SK-N-SH (cell line): Measurements from ENCODE around the gene XRN1. TPM values are rescaled to one million over a fixed set of nuclear protein-coding genes. Genes with fewer than 3 reads are reported as not detected.
"Not testable (repeated sequence)": the region's sequence is repeated elsewhere in the genome, so short reads cannot be mapped to it uniquely, and the experiment has no call there.

Source experiments
- CTCF ChIA-PET: fragments of 300-600, 350-600 bp; formaldehyde crosslinking; extraction: SDS; loops from one replicate; lab custom pipeline; 2021; lab: Yijun Ruan, JAX
- POLR2A ChIA-PET: fragments of 350-600 bp; sonication (Branson Sonifier 250); formaldehyde crosslinking; extraction: SDS; loops from one replicate; lab custom pipeline; 2020; ENCODE audit warnings: antibody characterized with exemption, inconsistent platforms; lab: Yijun Ruan, JAX
- DNase-seq: peaks from one replicate; pipeline ENCODE4 v3.0.0; 2012
- H2AFZ ChIP-seq: fragments of 200-600 bp; sonication (generic); 2 replicates; pipeline ENCODE4 v1.8.1; 2016; ENCODE audit warnings: antibody characterized with exemption, mild to moderate bottlenecking, low read depth
- H3F3A ChIP-seq: fragments of 200-600 bp; sonication (generic); replicated peaks from 2 replicates; pipeline ENCODE3; 2016; ENCODE audit warnings: antibody characterized with exemption, mild to moderate bottlenecking; ENCODE audit not compliant: insufficient read depth
- H3K27ac ChIP-seq, 2 experiments: fragments of 200-500 bp in 1 of 2; fragments of 200-600 bp in 1 of 2; sonication (Bioruptor generic) in 1 of 2; sonication (generic), shearing (Covaris generic) in 1 of 2; 2 replicates each; pipeline versions ENCODE4 v1.5.1 to v1.6.1; 2014 to 2016; ENCODE audit warnings: low read depth in 2 of 2, inconsistent platforms in 1 of 2, low read length in 1 of 2, mild to moderate bottlenecking in 1 of 2, mixed read lengths in 1 of 2
- H3K27me3 ChIP-seq: fragments of 200-600 bp; sonication (generic), shearing (Covaris generic); 2 replicates; pipeline ENCODE4 v1.6.1; 2016; ENCODE audit warnings: mixed run types; ENCODE audit not compliant: insufficient read depth
- H3K36me3 ChIP-seq, 2 experiments: fragments of 200-500 bp in 1 of 2; fragments of 200-600 bp in 1 of 2; sonication (Bioruptor generic) in 1 of 2; sonication (generic) in 1 of 2; replicated peaks in 1 of 2; 2 replicates each; pipeline versions ENCODE3 to v1.5.1; 2014 to 2016; ENCODE audit warnings: low read length in 1 of 2, mild to moderate bottlenecking in 1 of 2; ENCODE audit not compliant: insufficient read depth in 2 of 2, control insufficient read depth in 1 of 2
- H3K4me1 ChIP-seq, 2 experiments: fragments of 200-500 bp in 1 of 2; fragments of 200-600 bp in 1 of 2; sonication (Bioruptor generic) in 1 of 2; sonication (generic), shearing (Covaris generic) in 1 of 2; 2 replicates each; pipeline versions ENCODE4 v1.5.1 to v1.6.1; 2014 to 2016; ENCODE audit warnings: low read depth in 1 of 2, low read length in 1 of 2, mixed run types in 1 of 2; ENCODE audit not compliant: insufficient read depth in 2 of 2, control insufficient read depth in 1 of 2
- H3K4me2 ChIP-seq: fragments of 200-600 bp; sonication (generic), shearing (Covaris generic); 2 replicates; pipeline ENCODE4 v1.6.1; 2017; ENCODE audit warnings: mixed run types
- H3K4me3 ChIP-seq, 2 experiments: fragments of 200-500 bp in 1 of 2; fragments of 200-600 bp in 1 of 2; sonication (Bioruptor generic) in 1 of 2; sonication (generic), shearing (Covaris generic) in 1 of 2; 2 replicates each; pipeline versions ENCODE4 v1.5.1 to v1.8.1; 2014 to 2016; ENCODE audit warnings: low read depth in 2 of 2, inconsistent platforms in 1 of 2, low read length in 1 of 2, mild to moderate bottlenecking in 1 of 2, mixed read lengths in 1 of 2, moderate library complexity in 1 of 2
- H3K79me2 ChIP-seq: fragments of 200-600 bp; sonication (generic); 2 replicates; pipeline ENCODE4 v1.8.1; 2017; ENCODE audit warnings: mild to moderate bottlenecking; ENCODE audit not compliant: insufficient read depth
- H3K9ac ChIP-seq: fragments of 200-600 bp; sonication (generic); 2 replicates; pipeline ENCODE4 v1.6.1; 2017; ENCODE audit warnings: mixed run types
- H3K9me2 ChIP-seq: fragments of 200-600 bp; sonication (generic); 2 replicates; pipeline ENCODE4 v1.6.1; 2017; ENCODE audit warnings: mixed run types
- H3K9me3 ChIP-seq: fragments of 200-600 bp; sonication (generic); 2 replicates; pipeline ENCODE4 v1.6.1; 2017; ENCODE audit warnings: mixed run types, mild to moderate bottlenecking, moderate library complexity
- H4K20me1 ChIP-seq: fragments of 200-600 bp; sonication (generic); 2 replicates; pipeline ENCODE4 v1.6.1; 2017; ENCODE audit warnings: mild to moderate bottlenecking, mixed run types; ENCODE audit not compliant: insufficient read depth
- EP300 ChIP-seq, 2 experiments: IDR thresholded peaks; 2 replicates each; pipeline versions ENCODE4 v1.4.0 to v1.6.1; 2012; ENCODE audit warnings: borderline replicate concordance in 1 of 2, low read depth in 1 of 2, low read length in 1 of 2
- EZH2phosphoT487 ChIP-seq: fragments of 200-600 bp; sonication (generic); IDR thresholded peaks from 2 replicates; pipeline ENCODE4 v1.6.1; 2017; ENCODE audit warnings: low read depth, mixed run types, mild to moderate bottlenecking, antibody characterized with exemption, moderate library complexity, borderline replicate concordance
- FOXJ3 ChIP-seq: sonication (generic); formaldehyde crosslinking; IDR thresholded peaks from 2 replicates; pipeline ENCODE4 v1.5.1; 2020; ENCODE audit warnings: mild to moderate bottlenecking, missing genetic modification reagents
- FOXM1 ChIP-seq: IDR thresholded peaks from 2 replicates; pipeline ENCODE4 v1.4.0; 2012; ENCODE audit warnings: low read depth, mild to moderate bottlenecking
- MAX ChIP-seq: IDR thresholded peaks from 2 replicates; pipeline ENCODE4 v1.4.0; 2012; ENCODE audit warnings: low read depth
- MXI1 ChIP-seq: IDR thresholded peaks from 2 replicates; pipeline ENCODE4 v1.6.1; 2012; ENCODE audit warnings: mild to moderate bottlenecking, low read depth, low read length, improper control_type of control experiment
- NRF1 ChIP-seq: IDR thresholded peaks from 2 replicates; pipeline ENCODE4 v1.6.1; 2012; ENCODE audit warnings: low read depth, mild to moderate bottlenecking, low read length
- POLR2AphosphoS5 ChIP-seq: IDR thresholded peaks from 2 replicates; pipeline ENCODE4 v1.6.1; 2012; ENCODE audit warnings: low read depth, low read length
- RCOR1 ChIP-seq: fragments of 150-350 bp; IDR thresholded peaks from 2 replicates; pipeline ENCODE4 v1.6.1; 2017; ENCODE audit warnings: antibody characterized with exemption, low read length
- RFX5 ChIP-seq: IDR thresholded peaks from 2 replicates; pipeline ENCODE4 v1.6.1; 2012; ENCODE audit warnings: mild to moderate bottlenecking, improper control_type of control experiment, low read length
- RXRA ChIP-seq: IDR thresholded peaks from 2 replicates; pipeline ENCODE4 v1.4.0; 2012; ENCODE audit warnings: low read depth, mild to moderate bottlenecking, borderline replicate concordance
- SMC3 ChIP-seq: IDR thresholded peaks from 2 replicates; pipeline ENCODE4 v1.6.1; 2012; ENCODE audit warnings: low read depth, low read length, improper control_type of control experiment
- USF1 ChIP-seq: IDR thresholded peaks from 2 replicates; pipeline ENCODE4 v1.4.0; 2012; ENCODE audit warnings: low read depth, borderline replicate concordance
- ZBTB33 ChIP-seq: IDR thresholded peaks from 2 replicates; pipeline ENCODE4 v1.4.0; 2012; ENCODE audit warnings: low read depth, borderline replicate concordance
- WGBS: methylation state at CpG from one replicate; pipeline ENCODE4 v1.1.6; 2017; ENCODE audit warnings: low lambda C conversion rate; 5-methylcytosine and 5-hydroxymethylcytosine counted together
- polyA plus RNA-seq, 3 experiments: library from polyadenylated mRNA; depleted of rRNA; stranded (reverse); fragments of >200 nt; gene quantifications; 2 replicates each; pipeline ENCODE4 v1.2.3, GENCODE V29; 2012
- TF ChIP-seq, protein P1 (sequence below): fragments of 150-350 bp; IDR thresholded peaks from 2 replicates; pipeline ENCODE4 v1.6.1; 2017; ENCODE audit warnings: antibody characterized with exemption, low read length, low read depth, borderline replicate concordance
- TF ChIP-seq, protein P2 (sequence below): IDR thresholded peaks from 2 replicates; pipeline ENCODE4; 2012
- TF ChIP-seq, protein P3 (sequence below): fragments of 200-600 bp; sonication (generic); IDR thresholded peaks from 2 replicates; pipeline ENCODE4 v1.6.1; 2017; ENCODE audit warnings: antibody characterized with exemption, mild to moderate bottlenecking, moderate library complexity

The XRN1 gene
- polyA plus RNA-seq, 1 of the 3 experiments (the other 2 are of a cell fraction) = 2.7 TPM

DNA sequence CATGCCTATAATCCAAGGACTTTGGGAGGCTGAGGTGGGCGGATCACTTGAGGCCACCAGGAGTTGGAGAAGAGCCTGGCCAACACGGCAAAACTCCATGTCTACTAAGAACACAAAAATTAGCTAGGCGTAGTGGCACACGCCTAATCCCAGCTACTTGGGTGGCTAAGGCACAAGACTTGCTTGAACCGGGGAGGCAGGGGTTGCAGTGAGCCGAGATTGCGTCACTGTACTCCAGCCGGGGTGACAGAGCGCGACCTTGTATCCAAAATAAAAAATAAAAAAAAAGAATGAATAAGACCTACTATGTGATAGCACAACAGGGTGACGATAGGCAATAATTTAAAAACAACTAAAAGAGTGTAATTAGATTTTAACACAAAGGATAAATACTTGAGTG is 3.5 kb downstream of the XRN1 start:
- CTCF ChIA-PET = no interaction called here
- 96% methylated on average over 11 of the region's 11 CpGs for WGBS

GRCh38 chr3:142443060-142443459 is 4.8 kb downstream of the XRN1 start:
- H3K4me2 ChIP-seq, H3F3A ChIP-seq, H3K9me2 ChIP-seq, H3K4me3 ChIP-seq, H3K4me1 ChIP-seq, H3K9ac ChIP-seq, CTCF ChIA-PET, H3K9me3 ChIP-seq, DNase-seq, H4K20me1 ChIP-seq, H3K27me3 ChIP-seq, H3K27ac ChIP-seq, POLR2A ChIA-PET, H2AFZ ChIP-seq, H3K36me3 ChIP-seq: not testable (repeated sequence)
- H3K79me2 ChIP-seq = peaks cover 86% of the 10 kb centered on the region
- 96% methylated on average over 12 of the region's 12 CpGs for WGBS

More for the DNA sequence above, 3.5 kb downstream of the XRN1 start:
- no peak overlapping the region for H3K27ac ChIP-seq
- H3K27me3 ChIP-seq = no peaks in the 10 kb centered on the region
- no peak overlapping the region for H3K4me3 ChIP-seq
- H3K4me2 ChIP-seq = no peak overlapping the region
- H3K9me2 ChIP-seq = no peaks in the 10 kb centered on the region
- H3K4me1 ChIP-seq = peaks cover 0 to 13% of the 10 kb centered on the region in 2 experiments; a peak in 2 of 4 replicates
- H3K9ac ChIP-seq = no peak overlapping the region
- peaks cover 15% of the 10 kb centered on the region for H3F3A ChIP-seq
- no peaks in the 10 kb centered on the region for H3K9me3 ChIP-seq
- no peak overlapping the region for H2AFZ ChIP-seq
- POLR2A ChIA-PET = no interaction called here
- H4K20me1 ChIP-seq = 0 out of 2 replicates have a peak, but pooled peaks cover 7% of the 10 kb centered on the region
- no peak for DNase-seq
- TF ChIP-seq, protein P1, sequence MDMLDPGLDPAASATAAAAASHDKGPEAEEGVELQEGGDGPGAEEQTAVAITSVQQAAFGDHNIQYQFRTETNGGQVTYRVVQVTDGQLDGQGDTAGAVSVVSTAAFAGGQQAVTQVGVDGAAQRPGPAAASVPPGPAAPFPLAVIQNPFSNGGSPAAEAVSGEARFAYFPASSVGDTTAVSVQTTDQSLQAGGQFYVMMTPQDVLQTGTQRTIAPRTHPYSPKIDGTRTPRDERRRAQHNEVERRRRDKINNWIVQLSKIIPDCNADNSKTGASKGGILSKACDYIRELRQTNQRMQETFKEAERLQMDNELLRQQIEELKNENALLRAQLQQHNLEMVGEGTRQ = no peak
- TF ChIP-seq, protein P2, sequence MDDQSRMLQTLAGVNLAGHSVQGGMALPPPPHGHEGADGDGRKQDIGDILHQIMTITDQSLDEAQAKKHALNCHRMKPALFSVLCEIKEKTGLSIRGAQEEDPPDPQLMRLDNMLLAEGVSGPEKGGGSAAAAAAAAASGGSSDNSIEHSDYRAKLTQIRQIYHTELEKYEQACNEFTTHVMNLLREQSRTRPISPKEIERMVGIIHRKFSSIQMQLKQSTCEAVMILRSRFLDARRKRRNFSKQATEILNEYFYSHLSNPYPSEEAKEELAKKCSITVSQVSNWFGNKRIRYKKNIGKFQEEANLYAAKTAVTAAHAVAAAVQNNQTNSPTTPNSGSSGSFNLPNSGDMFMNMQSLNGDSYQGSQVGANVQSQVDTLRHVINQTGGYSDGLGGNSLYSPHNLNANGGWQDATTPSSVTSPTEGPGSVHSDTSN = no peak
- TF ChIP-seq EP300 (IDR thresholded peaks at IDR 0.05; ENCODE audit: borderline replicate concordance in 1 of 2, low read depth in 1 of 2, low read length in 1 of 2) (no peak), SMC3 (no peak), POLR2AphosphoS5 (no peak), EZH2phosphoT487 (no peak), ZBTB33 (no peak), RCOR1 (no peak), RXRA (no peak), FOXM1 (no peak), MXI1 (no peak), RFX5 (no peak), USF1 (no peak), FOXJ3 (CRISPR knock-in tag) (no peak), NRF1 (no peak), MAX (no peak)
- TF ChIP-seq, protein P3, sequence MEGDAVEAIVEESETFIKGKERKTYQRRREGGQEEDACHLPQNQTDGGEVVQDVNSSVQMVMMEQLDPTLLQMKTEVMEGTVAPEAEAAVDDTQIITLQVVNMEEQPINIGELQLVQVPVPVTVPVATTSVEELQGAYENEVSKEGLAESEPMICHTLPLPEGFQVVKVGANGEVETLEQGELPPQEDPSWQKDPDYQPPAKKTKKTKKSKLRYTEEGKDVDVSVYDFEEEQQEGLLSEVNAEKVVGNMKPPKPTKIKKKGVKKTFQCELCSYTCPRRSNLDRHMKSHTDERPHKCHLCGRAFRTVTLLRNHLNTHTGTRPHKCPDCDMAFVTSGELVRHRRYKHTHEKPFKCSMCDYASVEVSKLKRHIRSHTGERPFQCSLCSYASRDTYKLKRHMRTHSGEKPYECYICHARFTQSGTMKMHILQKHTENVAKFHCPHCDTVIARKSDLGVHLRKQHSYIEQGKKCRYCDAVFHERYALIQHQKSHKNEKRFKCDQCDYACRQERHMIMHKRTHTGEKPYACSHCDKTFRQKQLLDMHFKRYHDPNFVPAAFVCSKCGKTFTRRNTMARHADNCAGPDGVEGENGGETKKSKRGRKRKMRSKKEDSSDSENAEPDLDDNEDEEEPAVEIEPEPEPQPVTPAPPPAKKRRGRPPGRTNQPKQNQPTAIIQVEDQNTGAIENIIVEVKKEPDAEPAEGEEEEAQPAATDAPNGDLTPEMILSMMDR = no peak
- H3K36me3 ChIP-seq = peaks cover 2 to 7% of the 10 kb centered on the region in 2 experiments
- peaks cover 83% of the 10 kb centered on the region for H3K79me2 ChIP-seq
